ENCODE results near the gene OR1J1. TPM values are rescaled to one million over a fixed set of nuclear protein-coding genes. Genes with fewer than 3 reads are reported as not detected.

The OR1J1 gene
- total and polyA plus RNA-seq, 2 of the 8 experiments (the other 6 are each of a cell fraction or from before 2014, with no cell fraction given), result not detected

- ChIA-PET POLR2A (ENCODE audit: partially characterized antibody) (no interaction called here), CTCF (ENCODE audit: partially characterized antibody) (no interaction called here)
- Histone ChIP-seq H3K4ac (replicated peaks; ENCODE audit: insufficient read length, low read depth, low read length) (no peak overlapping the region), H3K23ac (ENCODE audit: insufficient read length) (no peak overlapping the region), H4K8ac (ENCODE audit: extremely low read depth, insufficient read depth, low read length) (no peak overlapping the region), H3K18ac (ENCODE audit: extremely low read depth, low read length) (no peak overlapping the region), H4K91ac (replicated peaks; ENCODE audit: insufficient read length, low read length) (no peak overlapping the region), H3K27me3 (replicated peaks in 1 of 4; ENCODE audit: control insufficient read depth in 3 of 4, extremely low read depth in 1 of 4, insufficient read depth in 3 of 4, low read length in 3 of 4) (no peaks in the 10 kb centered on the region; a peak in 1 of 7 replicates), H3K4me3 (ENCODE audit: extremely low read depth in 1 of 4, insufficient read depth in 2 of 4, low read depth in 3 of 4, low read length in 4 of 4) (no peak overlapping the region), H3K14ac (ENCODE audit: insufficient read length) (no peak overlapping the region), H3K79me1 (ENCODE audit: low read depth, low read length) (no peaks in the 10 kb centered on the region), H3K56ac (replicated peaks; ENCODE audit: insufficient read length, low read depth, low read length) (no peak overlapping the region), H3K4me1 (replicated peaks in 1 of 4; ENCODE audit: control insufficient read depth in 3 of 4, insufficient read depth in 4 of 4, low read length in 3 of 4) (no peaks in the 10 kb centered on the region), H2BK15ac (ENCODE audit: low read length) (no peak overlapping the region), H2AK5ac (ENCODE audit: low read depth, low read length) (no peak overlapping the region), H2AFZ (ENCODE audit: low read length) (no peak overlapping the region), H2BK12ac (ENCODE audit: low read depth, low read length) (no peak overlapping the region), H3K23me2 (ENCODE audit: low read depth, low read length) (no peaks in the 10 kb centered on the region), H2BK5ac (ENCODE audit: low read depth, low read length) (no peak overlapping the region), H3K27ac (ENCODE audit: low read depth, low read length) (no peak overlapping the region), H2BK120ac (replicated peaks; ENCODE audit: low read depth, low read length) (no peak overlapping the region), H4K20me1 (replicated peaks in 1 of 2; ENCODE audit: control insufficient read depth in 1 of 2, insufficient read depth in 2 of 2, low read length in 2 of 2) (no peaks in the 10 kb centered on the region), H3K9ac (replicated peaks in 1 of 4; ENCODE audit: extremely low read depth in 1 of 4, low read depth in 3 of 4, low read length in 3 of 4) (no peak overlapping the region), H3K36me3 (ENCODE audit: control insufficient read depth in 2 of 4, insufficient read depth in 4 of 4, low read length in 3 of 4) (no peaks in the 10 kb centered on the region), H2BK20ac (ENCODE audit: low read length) (no peak overlapping the region), H3K79me2 (ENCODE audit: control insufficient read depth in 1 of 2, insufficient read depth in 2 of 2, low read length in 2 of 2) (no peaks in the 10 kb centered on the region), H4K5ac (ENCODE audit: insufficient read length, low read depth, low read length) (no peak overlapping the region), H3K9me3 (ENCODE audit: insufficient read depth in 2 of 2, low read depth in 1 of 2, low read length in 1 of 2) (peaks cover 39 to 48% of the 10 kb centered on the region in 2 experiments), H3K4me2 (ENCODE audit: insufficient read depth in 1 of 2, low read depth in 2 of 2, low read length in 2 of 2) (no peak overlapping the region)
- no peak for DNase-seq (ENCODE audit: low read depth in 1 of 2, low spot score in 2 of 2)
- no peak for TF ChIP-seq TCF12 (IDR thresholded peaks at IDR 0.05; ENCODE audit: low read depth, low read length)
- no peak for TF ChIP-seq TEAD4 (IDR thresholded peaks at IDR 0.05; ENCODE audit: low read depth, low read length)
- no peak for TF ChIP-seq JUND (IDR thresholded peaks at IDR 0.05; ENCODE audit: low read length)
- no peak for TF ChIP-seq JUN (IDR thresholded peaks at IDR 0.05; ENCODE audit: low read depth, low read length)
- no peak for TF ChIP-seq GTF2F1 (IDR thresholded peaks at IDR 0.05; ENCODE audit: borderline replicate concordance, low read depth, low read length)
- no peak for TF ChIP-seq BRCA1 (IDR thresholded peaks at IDR 0.05; ENCODE audit: low read depth, low read length)
- no peak for FAIRE-seq
- 87% methylated on average over 3 of the region's 3 CpGs; no CpG with 5 or more reads in 1 of the 2 experiments for WGBS, 2 experiments (ENCODE audit: extremely low coverage in 1 of 2, insufficient coverage in 1 of 2, insufficient read length in 1 of 2, insufficient replicate concordance in 2 of 2, low coverage in 1 of 2, low lambda C conversion rate in 2 of 2, missing lambda C conversion rate in 1 of 2)
Measured at GRCh38 chr9:122477346-122477745, 380 bp downstream of the OR1J1 start.
